ENCODE results near the gene HECW1. TPM values are rescaled to one million over a fixed set of nuclear protein-coding genes. Genes with fewer than 3 reads are reported as not detected.

The HECW1 gene
- total and polyA plus RNA-seq, 2 of the 13 experiments (the other 11 are each of a cell fraction or from before 2014, with no cell fraction given), result not detected

- TF ChIP-seq ZNF354B (CRISPR knock-in tag; IDR thresholded peaks at IDR 0.05) (no peak), HDAC1 (CRISPR knock-in tag; IDR thresholded peaks at IDR 0.05) (no peak), ZNF33A (CRISPR knock-in tag; IDR thresholded peaks at IDR 0.05; ENCODE audit: borderline replicate concordance) (no peak), ZNF136 (CRISPR knock-in tag; IDR thresholded peaks at IDR 0.05; ENCODE audit: low read depth) (no peak), KLF16 (CRISPR knock-in tag; IDR thresholded peaks at IDR 0.05) (no peak), HES4 (CRISPR knock-in tag; IDR thresholded peaks at IDR 0.05; ENCODE audit: borderline replicate concordance) (no peak), ZNF431 (CRISPR knock-in tag; IDR thresholded peaks at IDR 0.05; ENCODE audit: borderline replicate concordance, low read depth) (no peak), CEBPG (CRISPR knock-in tag; IDR thresholded peaks at IDR 0.05) (0 out of 2 replicates have a peak, but pooled peaks have one; percentile 20), ETV5 (CRISPR knock-in tag; IDR thresholded peaks at IDR 0.05; ENCODE audit: borderline replicate concordance) (0 out of 2 replicates have a peak, but pooled peaks have one; percentile 12), XRCC5 (optimal IDR thresholded peaks at IDR 0.05; ENCODE audit: low read length) (peak; percentile 48), AGO1 (IDR thresholded peaks at IDR 0.05; ENCODE audit: low read depth, low read length, poor library complexity, severe bottlenecking) (no peak), ZNF713 (CRISPR knock-in tag; IDR thresholded peaks at IDR 0.05) (no peak), ZNF414 (CRISPR knock-in tag; IDR thresholded peaks at IDR 0.05) (no peak), MBNL3 (CRISPR knock-in tag; conservative IDR thresholded peaks at IDR 0.05) (no peak), PRDM10 (CRISPR knock-in tag; IDR thresholded peaks at IDR 0.05; ENCODE audit: low read depth) (no peak), MED8 (CRISPR knock-in tag; IDR thresholded peaks at IDR 0.05; ENCODE audit: insufficient replicate concordance) (no peak), SNAPC4 (CRISPR knock-in tag; IDR thresholded peaks at IDR 0.05) (no peak), ZNF496 (CRISPR knock-in tag; IDR thresholded peaks at IDR 0.05; ENCODE audit: insufficient replicate concordance) (no peak), ZNF333 (CRISPR knock-in tag; IDR thresholded peaks at IDR 0.05; ENCODE audit: borderline replicate concordance) (no peak), ISX (CRISPR knock-in tag; conservative IDR thresholded peaks at IDR 0.05) (no peak), NR2F6 (IDR thresholded peaks at IDR 0.05) (no peak), NR2F6 (CRISPR knock-in tag; IDR thresholded peaks at IDR 0.05) (0 out of 2 replicates have a peak, but pooled peaks have one; percentile 7), HOXA9 (CRISPR knock-in tag; IDR thresholded peaks at IDR 0.05; ENCODE audit: borderline replicate concordance) (no peak)
These were observed 343.8 kb downstream of the HECW1 start (continued) for GRCh38 chr7:43456200-43456599.

Measured in HepG2 (cell line).